Epidermal melanocyte (primary cell): ENCODE measurements around the gene RUNX1.

Experiments used
- DNase-seq: peaks from one replicate; pipeline ENCODE4 v3.0.0; 2011; ENCODE audit warnings: low spot score; ENCODE audit not compliant: insufficient read length

Gene RUNX1

GRCh38 chr21:34948157-34948556, 100.9 kb downstream of the RUNX1 start:
- DNase-seq = no peak

GRCh38 chr21:34946916-34947534, 102.1 kb downstream of the RUNX1 start:
- no peak for DNase-seq

GRCh38 chr21:34946385-34946840, 102.7 kb downstream of the RUNX1 start:
- DNase-seq = no peak

- no peak for DNase-seq
Measured at GRCh38 chr21:34945288-34945687, 103.8 kb downstream of the RUNX1 start.

- no peak for DNase-seq
Measured at GRCh38 chr21:34944015-34944755, 104.9 kb downstream of the RUNX1 start.

GRCh38 chr21:34942911-34943310, 106.2 kb downstream of the RUNX1 start:
- DNase-seq = no peak

- DNase-seq = no peak
Measured at GRCh38 chr21:34941162-34941561, 107.9 kb downstream of the RUNX1 start.

GRCh38 chr21:34939673-34940331, 109.3 kb downstream of the RUNX1 start:
- no peak for DNase-seq

GRCh38 chr21:34938089-34938764, 110.9 kb downstream of the RUNX1 start:
- DNase-seq = no peak

- no peak for DNase-seq
Measured at GRCh38 chr21:34936883-34937563, 112.1 kb downstream of the RUNX1 start.

- no peak for DNase-seq
Measured at GRCh38 chr21:34936371-34936789, 112.7 kb downstream of the RUNX1 start.

GRCh38 chr21:34935898-34936297, 113.2 kb downstream of the RUNX1 start:
- no peak for DNase-seq

GRCh38 chr21:34935452-34935851, 113.7 kb downstream of the RUNX1 start:
- DNase-seq = no peak

GRCh38 chr21:34934350-34934749, 114.8 kb downstream of the RUNX1 start:
- DNase-seq = no peak

- DNase-seq = no peak
Measured at GRCh38 chr21:34933609-34934335, 115.3 kb downstream of the RUNX1 start.

- no peak for DNase-seq
Measured at GRCh38 chr21:34932233-34932632, 116.9 kb downstream of the RUNX1 start.

GRCh38 chr21:34930971-34931370, 118.1 kb downstream of the RUNX1 start:
- DNase-seq = no peak

- DNase-seq = no peak
Measured at GRCh38 chr21:34928637-34929036, 120.5 kb downstream of the RUNX1 start.

GRCh38 chr21:34927992-34928391, 121.1 kb downstream of the RUNX1 start:
- DNase-seq = no peak

- DNase-seq = no peak
Measured at GRCh38 chr21:34926803-34927467, 122.2 kb downstream of the RUNX1 start.
